KG1 (cell line): Measurements from ENCODE around the gene NEO1.

Experiments used
- DNase-seq: peaks from one replicate; lab custom pipeline; 2025; lab: John Stamatoyannopoulos, UW

NEO1 gene

GRCh38 chr15:73329501-73330200, 277.4 kb downstream of the NEO1 start:
- DNase-seq = no peak

GRCh38 chr15:73330206-73331051, 278.2 kb downstream of the NEO1 start:
- DNase-seq = no peak

GRCh38 chr15:73331501-73331900, 279.2 kb downstream of the NEO1 start:
- DNase-seq = no peak

- no peak for DNase-seq
Measured at GRCh38 chr15:73331991-73332925, 280.0 kb downstream of the NEO1 start.

- no peak for DNase-seq
Measured at GRCh38 chr15:73333001-73333400, 280.7 kb downstream of the NEO1 start.

- no peak for DNase-seq
Measured at GRCh38 chr15:73334086-73334485, 281.8 kb downstream of the NEO1 start.

- no peak for DNase-seq
Measured at GRCh38 chr15:73335026-73335425, 282.8 kb downstream of the NEO1 start.

GRCh38 chr15:73335471-73335870, 283.2 kb downstream of the NEO1 start:
- no peak for DNase-seq

GRCh38 chr15:73336756-73337155, 284.5 kb downstream of the NEO1 start:
- DNase-seq = no peak

GRCh38 chr15:73337187-73337586, 284.9 kb downstream of the NEO1 start:
- DNase-seq = no peak

- DNase-seq = no peak
Measured at GRCh38 chr15:73338058-73338457, 285.8 kb downstream of the NEO1 start.

GRCh38 chr15:73338606-73339374, 286.5 kb downstream of the NEO1 start:
- DNase-seq = no peak

GRCh38 chr15:73340502-73341192, 288.4 kb downstream of the NEO1 start:
- no peak for DNase-seq

- no peak for DNase-seq
Measured at GRCh38 chr15:73341886-73342600, 289.8 kb downstream of the NEO1 start.

GRCh38 chr15:73344056-73344455, 291.8 kb downstream of the NEO1 start:
- no peak for DNase-seq

- no peak for DNase-seq
Measured at GRCh38 chr15:73345658-73346057, 293.4 kb downstream of the NEO1 start.

- DNase-seq = no peak
Measured at GRCh38 chr15:73346735-73347312, 294.6 kb downstream of the NEO1 start.

GRCh38 chr15:73349191-73349590, 296.9 kb downstream of the NEO1 start:
- no peak for DNase-seq

GRCh38 chr15:73352082-73352481, 299.8 kb downstream of the NEO1 start:
- no peak for DNase-seq

GRCh38 chr15:73353734-73354133, 301.5 kb downstream of the NEO1 start:
- DNase-seq = no peak
